ENCODE results near the gene GFOD2. TPM values are rescaled to one million over a fixed set of nuclear protein-coding genes. Genes with fewer than 3 reads are reported as not detected.

GFOD2 gene
- total RNA-seq, 2 experiments from 2014 or later, result 12.5 to 14.2 TPM

- H3K4me3 Mint-ChIP-seq, result peak overlapping the region; percentile 92
- peaks cover 9% of the 10 kb centered on the region for H3K4me1 Mint-ChIP-seq
- ATAC-seq (ENCODE audit: low read depth), result peak; percentile 3
- no peaks in the 10 kb centered on the region for H3K27me3 Mint-ChIP-seq
- no peaks in the 10 kb centered on the region for H3K9me3 Mint-ChIP-seq
- peak overlapping the region; percentile 96 for H3K27ac Mint-ChIP-seq
- no peak for DNase-seq
- POLR2A ChIA-PET, result interaction anchor here (0.6 to 5.9 kb wide), 23 partner anchors 13 to 485 kb away, joined by 3 to 99 read pairs (median 4); partner anchors contain the start of genes ACD, ATP6V0D1, C16orf86 and CTCF
- peaks cover 9% of the 10 kb centered on the region for H3K36me3 Mint-ChIP-seq
These were observed 73.6 kb downstream of the GFOD2 start for GRCh38 chr16:67645397-67646121.

- H3K4me3 Mint-ChIP-seq, result peak overlapping the region; percentile 75
- DNase-seq, result no peak
- H3K9me3 Mint-ChIP-seq, result no peaks in the 10 kb centered on the region
- ATAC-seq (ENCODE audit: low read depth), result no peak
- peak overlapping the region; percentile 80 for H3K27ac Mint-ChIP-seq
- H3K36me3 Mint-ChIP-seq, result peaks cover 2% of the 10 kb centered on the region
- POLR2A ChIA-PET, result interaction anchor here (0.7 to 5.9 kb wide), 10 partner anchors 16 to 483 kb away, joined by 3 to 99 read pairs (median 12); partner anchors contain the start of genes ACD, ATP6V0D1, C16orf86 and CTCF
- peaks cover 5% of the 10 kb centered on the region for H3K4me1 Mint-ChIP-seq
- H3K27me3 Mint-ChIP-seq, result no peaks in the 10 kb centered on the region
These were observed 75.1 kb downstream of the GFOD2 start for GRCh38 chr16:67644038-67644437.

GRCh38 chr16:67641779-67642708, 77.1 kb downstream of the GFOD2 start:
- Mint-ChIP-seq H3K36me3 (peaks cover 1% of the 10 kb centered on the region), H3K4me1 (peaks cover 5% of the 10 kb centered on the region), H3K27me3 (no peaks in the 10 kb centered on the region), H3K9me3 (no peaks in the 10 kb centered on the region), H3K4me3 (no peak overlapping the region), H3K27ac (no peak overlapping the region)
- POLR2A ChIA-PET, result interaction anchor here (1.5 to 5.9 kb wide), 3 partner anchors 18 to 95 kb away, joined by 5 to 99 read pairs (median 66); partner anchors contain the start of genes ACD and CTCF
- DNase-seq, result no peak
- no peak for ATAC-seq (ENCODE audit: low read depth)

GRCh38 chr16:67637625-67638024, 81.5 kb downstream of the GFOD2 start:
- Mint-ChIP-seq H3K36me3 (peaks cover 8% of the 10 kb centered on the region), H3K27me3 (no peaks in the 10 kb centered on the region), H3K27ac (no peak overlapping the region), H3K9me3 (no peaks in the 10 kb centered on the region), H3K4me3 (no peak overlapping the region), H3K4me1 (no peaks in the 10 kb centered on the region)
- ATAC-seq (ENCODE audit: low read depth) (no peak), DNase-seq (no peak)
- POLR2A ChIA-PET, result no interaction called here

GRCh38 chr16:67636713-67637112, 82.4 kb downstream of the GFOD2 start:
- H3K36me3 Mint-ChIP-seq, result peaks cover 10% of the 10 kb centered on the region
- H3K4me1 Mint-ChIP-seq, result peaks cover 2% of the 10 kb centered on the region
- ATAC-seq (ENCODE audit: low read depth), result no peak
- no peaks in the 10 kb centered on the region for H3K9me3 Mint-ChIP-seq
- DNase-seq, result no peak
- H3K4me3 Mint-ChIP-seq, result no peak overlapping the region
- H3K27ac Mint-ChIP-seq, result no peak overlapping the region
- POLR2A ChIA-PET, result no interaction called here
- no peaks in the 10 kb centered on the region for H3K27me3 Mint-ChIP-seq

- no peak overlapping the region for H3K4me3 Mint-ChIP-seq
- peaks cover 24% of the 10 kb centered on the region for H3K36me3 Mint-ChIP-seq
- peaks cover 2% of the 10 kb centered on the region for H3K4me1 Mint-ChIP-seq
- H3K27me3 Mint-ChIP-seq, result no peaks in the 10 kb centered on the region
- H3K27ac Mint-ChIP-seq, result no peak overlapping the region
- POLR2A ChIA-PET, result no interaction called here
- DNase-seq, result no peak
- ATAC-seq (ENCODE audit: low read depth), result no peak
- no peaks in the 10 kb centered on the region for H3K9me3 Mint-ChIP-seq
These were observed 86.5 kb downstream of the GFOD2 start for GRCh38 chr16:67632415-67633172.

GRCh38 chr16:67628216-67628615, 90.9 kb downstream of the GFOD2 start:
- no peak for DNase-seq
- Mint-ChIP-seq H3K36me3 (peaks cover 27% of the 10 kb centered on the region), H3K4me3 (no peak overlapping the region), H3K4me1 (peaks cover 2% of the 10 kb centered on the region), H3K9me3 (no peaks in the 10 kb centered on the region), H3K27ac (no peak overlapping the region), H3K27me3 (no peaks in the 10 kb centered on the region)
- no peak for ATAC-seq (ENCODE audit: low read depth)
- POLR2A ChIA-PET, result interaction anchor here (1.3 kb wide), 1 partner anchor 32 kb away, joined by 3 read pairs; the partner anchor contains the start of gene ACD

Other genes with a start within 250 kb of the GFOD2 start
- gene ATP6V0D1, start 238.2 kb downstream of the GFOD2 start, total RNA-seq, result 10 to 100 TPM; 41.8 to 48.8 TPM
- gene AGRP, start 235.8 kb downstream of the GFOD2 start, total RNA-seq, result not detected
- 10 to 100 TPM; 28.7 to 35.7 TPM for gene RIPOR1, start 190.5 kb downstream of the GFOD2 start, total RNA-seq
- gene CTCF, start 156.8 kb downstream of the GFOD2 start, total RNA-seq, result 10 to 100 TPM; 69.9 to 72.3 TPM
- 100 to 1,000 TPM; 199 to 203 TPM for gene CARMIL2, start 74.2 kb downstream of the GFOD2 start, total RNA-seq
- gene ACD, start 59.1 kb downstream of the GFOD2 start, total RNA-seq, result 10 to 100 TPM; 50.7 to 54.2 TPM
- 10 to 100 TPM in 1 of 2 experiments, 1 to 10 TPM in 1; 9.5 to 11.1 TPM for gene PARD6A, start 58.4 kb downstream of the GFOD2 start, total RNA-seq
- 10 to 100 TPM in 1 of 2 experiments, 1 to 10 TPM in 1; 9.6 to 12.1 TPM for gene ENKD1, start 52.6 kb downstream of the GFOD2 start, total RNA-seq
- 1 to 10 TPM; 5.6 to 5.8 TPM for gene C16orf86, start 52.5 kb downstream of the GFOD2 start, total RNA-seq
- 10 to 100 TPM; 23.1 to 23.2 TPM for gene RANBP10, start 87.2 kb upstream of the GFOD2 start, total RNA-seq
- under 1 TPM in 1 of 2 experiments, not detected in 1; 0.40 TPM for gene TSNAXIP1, start 87.6 kb upstream of the GFOD2 start, total RNA-seq
- 10 to 100 TPM; 48.1 to 50.1 TPM for gene THAP11, start 123.0 kb upstream of the GFOD2 start, total RNA-seq
- gene NUTF2, start 127.6 kb upstream of the GFOD2 start, total RNA-seq, result 10 to 100 TPM; 88.4 TPM
- 10 to 100 TPM; 84.0 to 90.7 TPM for gene CENPT, start 128.4 kb upstream of the GFOD2 start, total RNA-seq
- gene EDC4, start 153.7 kb upstream of the GFOD2 start, total RNA-seq, result 100 to 1,000 TPM; 119 to 130 TPM
- 1 to 10 TPM; 2.1 to 3.1 TPM for gene NRN1L, start 165.6 kb upstream of the GFOD2 start, total RNA-seq
- gene PSKH1, start 173.9 kb upstream of the GFOD2 start, total RNA-seq, result 10 to 100 TPM; 22.8 to 25.6 TPM
- gene CTRL, start 212.5 kb upstream of the GFOD2 start, total RNA-seq, result 1 to 10 TPM; 4.9 to 7.2 TPM
- gene PSMB10, start 217.5 kb upstream of the GFOD2 start, total RNA-seq, result 100 to 1,000 TPM; 220 to 246 TPM
- 10 to 100 TPM; 17.6 to 23.6 TPM for gene LCAT, start 224.8 kb upstream of the GFOD2 start, total RNA-seq
- gene SLC12A4, start 249.3 kb upstream of the GFOD2 start, total RNA-seq, result 10 to 100 TPM; 43.9 to 48.7 TPM

Measured in activated naive CD8-positive, alpha-beta T cell treated with anti-CD3 and anti-CD28 coated beads, Interleukin-2, amount 10 ng/mL, durations not matched to agents 7 days and 5 days (primary cell).